Stimulated activated CD4-positive, alpha-beta T cell treated with anti-CD3 and anti-CD28 coated beads, Interleukin-4, amount 100 ng/mL, for 24 hours (primary cell): ENCODE data around the gene GFRA1.

Experiments
- DNase-seq: peaks from one replicate; pipeline ENCODE4 v3.0.0-alpha.2; 2020

The GFRA1 gene

GRCh38 chr10:116098411-116099022 lies 174.5 kb downstream of the GFRA1 start:
- DNase-seq, result no peak

- no peak for DNase-seq
Observed at GRCh38 chr10:116097239-116097784, 175.7 kb downstream of the GFRA1 start.

GRCh38 chr10:116096526-116096925 lies 176.5 kb downstream of the GFRA1 start:
- no peak for DNase-seq

GRCh38 chr10:116094356-116094755 lies 178.7 kb downstream of the GFRA1 start:
- DNase-seq, result no peak

- DNase-seq, result no peak
Observed at GRCh38 chr10:116093031-116093430, 180.0 kb downstream of the GFRA1 start.

- no peak for DNase-seq
Observed at GRCh38 chr10:116088985-116089384, 184.0 kb downstream of the GFRA1 start.

- DNase-seq, result no peak
Observed at GRCh38 chr10:116085323-116085722, 187.7 kb downstream of the GFRA1 start.

- no peak for DNase-seq
Observed at GRCh38 chr10:116084161-116084560, 188.8 kb downstream of the GFRA1 start.

- DNase-seq, result no peak
Observed at GRCh38 chr10:116083226-116083762, 189.7 kb downstream of the GFRA1 start.

- DNase-seq, result no peak
Observed at GRCh38 chr10:116082762-116083161, 190.2 kb downstream of the GFRA1 start.

GRCh38 chr10:116082206-116082605 lies 190.8 kb downstream of the GFRA1 start:
- no peak for DNase-seq

GRCh38 chr10:116080553-116080952 lies 192.5 kb downstream of the GFRA1 start:
- no peak for DNase-seq

- DNase-seq, result no peak
Observed at GRCh38 chr10:116079355-116079754, 193.7 kb downstream of the GFRA1 start.

- no peak for DNase-seq
Observed at GRCh38 chr10:116076621-116077020, 196.4 kb downstream of the GFRA1 start.

- no peak for DNase-seq
Observed at GRCh38 chr10:116073510-116073909, 199.5 kb downstream of the GFRA1 start.

GRCh38 chr10:116073001-116073400 lies 200.0 kb downstream of the GFRA1 start:
- no peak for DNase-seq

GRCh38 chr10:116071453-116072148 lies 201.4 kb downstream of the GFRA1 start:
- DNase-seq, result no peak

- no peak for DNase-seq
Observed at GRCh38 chr10:116070743-116071320, 202.2 kb downstream of the GFRA1 start.

- DNase-seq, result no peak
Observed at GRCh38 chr10:116069856-116070255, 203.2 kb downstream of the GFRA1 start.

GRCh38 chr10:116067825-116068224 lies 205.2 kb downstream of the GFRA1 start:
- no peak for DNase-seq

- DNase-seq, result no peak
Observed at GRCh38 chr10:116063107-116063506, 209.9 kb downstream of the GFRA1 start.

GRCh38 chr10:116060864-116061263 lies 212.1 kb downstream of the GFRA1 start:
- DNase-seq, result no peak

GRCh38 chr10:116059320-116059719 lies 213.7 kb downstream of the GFRA1 start:
- no peak for DNase-seq
